WTC11 (cell line): ENCODE results near the gene SACS. TPM values are rescaled to one million over a fixed set of nuclear protein-coding genes. Genes with fewer than 3 reads are reported as not detected.

Experiments
- ATAC-seq: fragments of 200-7000 bp; cut with Tn5 transposase; 2 replicates; pipeline ENCODE4 v1.10.0; 2021; ENCODE audit warnings: mild to moderate bottlenecking, moderate library complexity
- CTCF ChIA-PET: fragments of 300-600 bp; sonication (Branson Sonifier 250); formaldehyde crosslinking; loops from one replicate; lab custom pipeline; 2021; ENCODE audit warnings: antibody characterized with exemption; lab: Charles Lee
- POLR2A ChIA-PET: fragments of 350-600 bp; sonication (Branson Sonifier 250); formaldehyde crosslinking; loops from one replicate; lab custom pipeline; 2021; ENCODE audit warnings: antibody characterized with exemption; lab: Charles Lee
- DNase-seq: peaks from one replicate; pipeline ENCODE4 v3.0.0; 2021; ENCODE audit warnings: low spot score
- H3K27ac Mint-ChIP-seq: 2 replicates; pipeline ENCODE4 v1.8.0; 2021; ENCODE audit warnings: mixed read lengths
- H3K27me3 Mint-ChIP-seq: 2 replicates; pipeline ENCODE4 v1.8.0; 2021; ENCODE audit warnings: low read depth, mild to moderate bottlenecking, moderate library complexity, mixed read lengths
- H3K36me3 Mint-ChIP-seq: 2 replicates; pipeline ENCODE4 v1.8.0; 2021; ENCODE audit warnings: mixed read lengths
- H3K4me1 Mint-ChIP-seq: 2 replicates; pipeline ENCODE4 v1.8.0; 2022; ENCODE audit warnings: mixed read lengths
- H3K4me3 Mint-ChIP-seq: 2 replicates; pipeline ENCODE4 v1.8.0; 2021; ENCODE audit warnings: mild to moderate bottlenecking, moderate library complexity, mixed read lengths
- H3K9me3 Mint-ChIP-seq: 2 replicates; pipeline ENCODE4 v1.8.0; 2021; ENCODE audit warnings: mixed read lengths
- CREB1 ChIP-seq: sonication (generic); formaldehyde crosslinking; IDR thresholded peaks from 2 replicates; pipeline ENCODE4 v1.8.0; 2023; ENCODE audit warnings: mild to moderate bottlenecking, missing genetic modification reagents
- ELF4 ChIP-seq: sonication (generic); formaldehyde crosslinking; IDR thresholded peaks from 2 replicates; pipeline ENCODE4 v1.8.1; 2022; ENCODE audit warnings: low read depth, mild to moderate bottlenecking, moderate library complexity, missing genetic modification reagents
- FOXJ3 ChIP-seq: sonication (generic); formaldehyde crosslinking; IDR thresholded peaks from 2 replicates; pipeline ENCODE4 v1.9.0; 2021; ENCODE audit warnings: missing genetic modification reagents, mild to moderate bottlenecking, borderline replicate concordance
- FOXP1 ChIP-seq: sonication (generic); formaldehyde crosslinking; IDR thresholded peaks from 2 replicates; pipeline ENCODE4 v1.8.0; 2022; ENCODE audit warnings: missing genetic modification reagents, mild to moderate bottlenecking, moderate library complexity, borderline replicate concordance
- KAT7 ChIP-seq: sonication (generic); formaldehyde crosslinking; IDR thresholded peaks from 2 replicates; pipeline ENCODE4 v1.8.1; 2023; ENCODE audit warnings: missing genetic modification reagents, mild to moderate bottlenecking, borderline replicate concordance
- MYBL2 ChIP-seq: sonication (generic); formaldehyde crosslinking; IDR thresholded peaks from 2 replicates; pipeline ENCODE4 v1.8.1; 2023; ENCODE audit warnings: mild to moderate bottlenecking, moderate library complexity, missing genetic modification reagents
- NR2C2 ChIP-seq: sonication (generic); formaldehyde crosslinking; IDR thresholded peaks from 2 replicates; pipeline ENCODE4 v1.8.0; 2022; ENCODE audit warnings: mild to moderate bottlenecking, missing genetic modification reagents
- TEAD1 ChIP-seq: sonication (generic); formaldehyde crosslinking; IDR thresholded peaks from 2 replicates; pipeline ENCODE4 v1.8.0; 2022; ENCODE audit warnings: mild to moderate bottlenecking, missing genetic modification reagents
- ZNF396 ChIP-seq: fragments of 250-450 bp; sonication (Bioruptor Pico); IDR thresholded peaks from 2 replicates; pipeline ENCODE4 v1.8.0; 2021; ENCODE audit warnings: mild to moderate bottlenecking, moderate library complexity, borderline replicate concordance
- ZNF671 ChIP-seq: fragments of 250-450 bp; sonication (Bioruptor Pico); IDR thresholded peaks from 2 replicates; pipeline ENCODE4 v1.8.0; 2021; ENCODE audit warnings: mild to moderate bottlenecking
- total RNA-seq: library from RNA; stranded (reverse); gene quantifications from 3 replicates; pipeline ENCODE4 v1.2.3, GENCODE V29; 2021
- TF ChIP-seq, protein P1 (sequence below): sonication (generic); formaldehyde crosslinking; IDR thresholded peaks from 2 replicates; pipeline ENCODE4 v1.8.1; 2023; ENCODE audit warnings: mild to moderate bottlenecking, missing genetic modification reagents, borderline replicate concordance
- TF ChIP-seq, protein P2 (sequence below): sonication (generic); formaldehyde crosslinking; IDR thresholded peaks from 2 replicates; pipeline ENCODE4 v1.8.1; 2023; ENCODE audit warnings: mild to moderate bottlenecking, missing genetic modification reagents
- TF ChIP-seq, protein P3 (sequence below): sonication (generic); formaldehyde crosslinking; IDR thresholded peaks from 2 replicates; pipeline ENCODE4 v1.8.0; 2022; ENCODE audit warnings: missing genetic modification reagents
- TF ChIP-seq, protein P4 (sequence below): sonication (generic); formaldehyde crosslinking; IDR thresholded peaks from 2 replicates; pipeline ENCODE4 v1.8.0; 2022; ENCODE audit warnings: mild to moderate bottlenecking, missing genetic modification reagents
- TF ChIP-seq, protein P5 (sequence below): sonication (generic); formaldehyde crosslinking; IDR thresholded peaks from 2 replicates; pipeline ENCODE4 v1.8.1; 2022; ENCODE audit warnings: mild to moderate bottlenecking, moderate library complexity, missing genetic modification reagents

Gene SACS
- total RNA-seq, 1 experiment from 2014 or later: 35.2 TPM

DNA sequence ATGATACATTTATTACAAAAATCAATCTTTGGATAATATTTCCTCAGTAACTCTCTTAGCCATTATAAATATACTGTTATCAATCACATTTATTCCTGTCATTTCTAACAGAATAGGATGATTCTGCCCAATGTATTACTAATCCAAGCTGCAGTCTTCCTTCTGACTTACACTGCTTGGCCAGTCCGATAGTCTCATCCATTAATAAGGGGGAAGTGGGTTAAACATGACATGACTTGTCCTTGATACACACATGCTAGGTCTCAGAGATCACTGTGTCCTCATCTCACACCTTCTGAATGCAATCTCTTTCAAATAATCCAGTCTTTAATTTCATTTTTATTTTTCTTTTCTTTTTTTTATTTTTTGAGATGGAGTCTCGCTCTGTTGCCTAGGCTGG, 18.8 kb downstream of the SACS start (continued):
- TF ChIP-seq, protein P1, sequence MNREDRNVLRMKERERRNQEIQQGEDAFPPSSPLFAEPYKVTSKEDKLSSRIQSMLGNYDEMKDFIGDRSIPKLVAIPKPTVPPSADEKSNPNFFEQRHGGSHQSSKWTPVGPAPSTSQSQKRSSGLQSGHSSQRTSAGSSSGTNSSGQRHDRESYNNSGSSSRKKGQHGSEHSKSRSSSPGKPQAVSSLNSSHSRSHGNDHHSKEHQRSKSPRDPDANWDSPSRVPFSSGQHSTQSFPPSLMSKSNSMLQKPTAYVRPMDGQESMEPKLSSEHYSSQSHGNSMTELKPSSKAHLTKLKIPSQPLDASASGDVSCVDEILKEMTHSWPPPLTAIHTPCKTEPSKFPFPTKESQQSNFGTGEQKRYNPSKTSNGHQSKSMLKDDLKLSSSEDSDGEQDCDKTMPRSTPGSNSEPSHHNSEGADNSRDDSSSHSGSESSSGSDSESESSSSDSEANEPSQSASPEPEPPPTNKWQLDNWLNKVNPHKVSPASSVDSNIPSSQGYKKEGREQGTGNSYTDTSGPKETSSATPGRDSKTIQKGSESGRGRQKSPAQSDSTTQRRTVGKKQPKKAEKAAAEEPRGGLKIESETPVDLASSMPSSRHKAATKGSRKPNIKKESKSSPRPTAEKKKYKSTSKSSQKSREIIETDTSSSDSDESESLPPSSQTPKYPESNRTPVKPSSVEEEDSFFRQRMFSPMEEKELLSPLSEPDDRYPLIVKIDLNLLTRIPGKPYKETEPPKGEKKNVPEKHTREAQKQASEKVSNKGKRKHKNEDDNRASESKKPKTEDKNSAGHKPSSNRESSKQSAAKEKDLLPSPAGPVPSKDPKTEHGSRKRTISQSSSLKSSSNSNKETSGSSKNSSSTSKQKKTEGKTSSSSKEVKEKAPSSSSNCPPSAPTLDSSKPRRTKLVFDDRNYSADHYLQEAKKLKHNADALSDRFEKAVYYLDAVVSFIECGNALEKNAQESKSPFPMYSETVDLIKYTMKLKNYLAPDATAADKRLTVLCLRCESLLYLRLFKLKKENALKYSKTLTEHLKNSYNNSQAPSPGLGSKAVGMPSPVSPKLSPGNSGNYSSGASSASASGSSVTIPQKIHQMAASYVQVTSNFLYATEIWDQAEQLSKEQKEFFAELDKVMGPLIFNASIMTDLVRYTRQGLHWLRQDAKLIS (CRISPR knock-in tag): no peak
- TF ChIP-seq, protein P2, sequence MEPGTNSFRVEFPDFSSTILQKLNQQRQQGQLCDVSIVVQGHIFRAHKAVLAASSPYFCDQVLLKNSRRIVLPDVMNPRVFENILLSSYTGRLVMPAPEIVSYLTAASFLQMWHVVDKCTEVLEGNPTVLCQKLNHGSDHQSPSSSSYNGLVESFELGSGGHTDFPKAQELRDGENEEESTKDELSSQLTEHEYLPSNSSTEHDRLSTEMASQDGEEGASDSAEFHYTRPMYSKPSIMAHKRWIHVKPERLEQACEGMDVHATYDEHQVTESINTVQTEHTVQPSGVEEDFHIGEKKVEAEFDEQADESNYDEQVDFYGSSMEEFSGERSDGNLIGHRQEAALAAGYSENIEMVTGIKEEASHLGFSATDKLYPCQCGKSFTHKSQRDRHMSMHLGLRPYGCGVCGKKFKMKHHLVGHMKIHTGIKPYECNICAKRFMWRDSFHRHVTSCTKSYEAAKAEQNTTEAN: no peak
- TF ChIP-seq, protein P3, sequence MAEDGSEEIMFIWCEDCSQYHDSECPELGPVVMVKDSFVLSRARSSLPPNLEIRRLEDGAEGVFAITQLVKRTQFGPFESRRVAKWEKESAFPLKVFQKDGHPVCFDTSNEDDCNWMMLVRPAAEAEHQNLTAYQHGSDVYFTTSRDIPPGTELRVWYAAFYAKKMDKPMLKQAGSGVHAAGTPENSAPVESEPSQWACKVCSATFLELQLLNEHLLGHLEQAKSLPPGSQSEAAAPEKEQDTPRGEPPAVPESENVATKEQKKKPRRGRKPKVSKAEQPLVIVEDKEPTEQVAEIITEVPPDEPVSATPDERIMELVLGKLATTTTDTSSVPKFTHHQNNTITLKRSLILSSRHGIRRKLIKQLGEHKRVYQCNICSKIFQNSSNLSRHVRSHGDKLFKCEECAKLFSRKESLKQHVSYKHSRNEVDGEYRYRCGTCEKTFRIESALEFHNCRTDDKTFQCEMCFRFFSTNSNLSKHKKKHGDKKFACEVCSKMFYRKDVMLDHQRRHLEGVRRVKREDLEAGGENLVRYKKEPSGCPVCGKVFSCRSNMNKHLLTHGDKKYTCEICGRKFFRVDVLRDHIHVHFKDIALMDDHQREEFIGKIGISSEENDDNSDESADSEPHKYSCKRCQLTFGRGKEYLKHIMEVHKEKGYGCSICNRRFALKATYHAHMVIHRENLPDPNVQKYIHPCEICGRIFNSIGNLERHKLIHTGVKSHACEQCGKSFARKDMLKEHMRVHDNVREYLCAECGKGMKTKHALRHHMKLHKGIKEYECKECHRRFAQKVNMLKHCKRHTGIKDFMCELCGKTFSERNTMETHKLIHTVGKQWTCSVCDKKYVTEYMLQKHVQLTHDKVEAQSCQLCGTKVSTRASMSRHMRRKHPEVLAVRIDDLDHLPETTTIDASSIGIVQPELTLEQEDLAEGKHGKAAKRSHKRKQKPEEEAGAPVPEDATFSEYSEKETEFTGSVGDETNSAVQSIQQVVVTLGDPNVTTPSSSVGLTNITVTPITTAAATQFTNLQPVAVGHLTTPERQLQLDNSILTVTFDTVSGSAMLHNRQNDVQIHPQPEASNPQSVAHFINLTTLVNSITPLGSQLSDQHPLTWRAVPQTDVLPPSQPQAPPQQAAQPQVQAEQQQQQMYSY (CRISPR knock-in tag): no peak
- no peak for TF ChIP-seq ZNF396 (CRISPR knock-in tag)

DNA sequence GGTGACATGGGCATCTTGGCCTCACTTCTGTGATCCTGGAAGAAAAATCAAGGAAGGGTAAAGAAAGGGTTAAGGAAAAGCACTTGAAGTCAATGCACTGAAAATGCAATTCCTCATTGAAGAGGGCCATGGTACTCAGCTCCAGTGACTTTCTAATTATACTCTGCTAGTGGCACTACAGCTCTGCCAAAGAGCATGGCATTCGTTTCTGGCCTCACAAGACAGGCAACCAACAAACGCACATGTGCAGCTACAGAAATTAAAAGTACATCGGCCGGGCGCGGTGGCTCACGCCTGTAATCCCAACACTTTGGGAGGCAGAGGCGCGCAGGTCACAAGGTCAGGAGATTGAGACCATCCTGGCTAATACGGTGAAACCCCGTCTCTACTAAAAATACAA, 21.8 kb downstream of the SACS start:
- 0 out of 2 replicates have a peak, but pooled peaks cover 2% of the 10 kb centered on the region for H3K9me3 Mint-ChIP-seq
- POLR2A ChIA-PET: no interaction called here
- peaks cover 10% of the 10 kb centered on the region for H3K4me1 Mint-ChIP-seq
- H3K27me3 Mint-ChIP-seq: no peaks in the 10 kb centered on the region
- no peak overlapping the region for H3K4me3 Mint-ChIP-seq
- DNase-seq (no peak), ATAC-seq (no peak)
- no peak for TF ChIP-seq ZNF671 (CRISPR knock-in tag)
- TF ChIP-seq NR2C2 (CRISPR knock-in tag): no peak
- TF ChIP-seq MYBL2 (CRISPR knock-in tag): no peak
- no peak for TF ChIP-seq KAT7
- TF ChIP-seq, protein P4, sequence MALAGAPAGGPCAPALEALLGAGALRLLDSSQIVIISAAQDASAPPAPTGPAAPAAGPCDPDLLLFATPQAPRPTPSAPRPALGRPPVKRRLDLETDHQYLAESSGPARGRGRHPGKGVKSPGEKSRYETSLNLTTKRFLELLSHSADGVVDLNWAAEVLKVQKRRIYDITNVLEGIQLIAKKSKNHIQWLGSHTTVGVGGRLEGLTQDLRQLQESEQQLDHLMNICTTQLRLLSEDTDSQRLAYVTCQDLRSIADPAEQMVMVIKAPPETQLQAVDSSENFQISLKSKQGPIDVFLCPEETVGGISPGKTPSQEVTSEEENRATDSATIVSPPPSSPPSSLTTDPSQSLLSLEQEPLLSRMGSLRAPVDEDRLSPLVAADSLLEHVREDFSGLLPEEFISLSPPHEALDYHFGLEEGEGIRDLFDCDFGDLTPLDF (CRISPR knock-in tag): no peak
- TF ChIP-seq FOXP1: no peak
- TF ChIP-seq FOXJ3 (CRISPR knock-in tag): no peak
- TF ChIP-seq TEAD1 (CRISPR knock-in tag): no peak
- TF ChIP-seq, protein P5, sequence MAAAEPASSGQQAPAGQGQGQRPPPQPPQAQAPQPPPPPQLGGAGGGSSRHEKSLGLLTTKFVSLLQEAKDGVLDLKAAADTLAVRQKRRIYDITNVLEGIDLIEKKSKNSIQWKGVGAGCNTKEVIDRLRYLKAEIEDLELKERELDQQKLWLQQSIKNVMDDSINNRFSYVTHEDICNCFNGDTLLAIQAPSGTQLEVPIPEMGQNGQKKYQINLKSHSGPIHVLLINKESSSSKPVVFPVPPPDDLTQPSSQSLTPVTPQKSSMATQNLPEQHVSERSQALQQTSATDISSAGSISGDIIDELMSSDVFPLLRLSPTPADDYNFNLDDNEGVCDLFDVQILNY (CRISPR knock-in tag): no peak
- no peak for TF ChIP-seq CREB1 (CRISPR knock-in tag)
- TF ChIP-seq ELF4 (CRISPR knock-in tag): no peak
- H3K36me3 Mint-ChIP-seq: peaks cover 5% of the 10 kb centered on the region
- H3K27ac Mint-ChIP-seq: no peak overlapping the region
- CTCF ChIA-PET: no interaction called here
